T-helper 9 cell (primary cell): ENCODE measurements around the gene SMOC2.
"Not testable (repeated sequence)": the region's sequence is repeated elsewhere in the genome, so short reads cannot be mapped to it uniquely, and the experiment has no call there.

ENCODE experiments used
- DNase-seq: peaks from one replicate; pipeline ENCODE4 v3.0.0-alpha.2; 2020

SMOC2 gene

DNA sequence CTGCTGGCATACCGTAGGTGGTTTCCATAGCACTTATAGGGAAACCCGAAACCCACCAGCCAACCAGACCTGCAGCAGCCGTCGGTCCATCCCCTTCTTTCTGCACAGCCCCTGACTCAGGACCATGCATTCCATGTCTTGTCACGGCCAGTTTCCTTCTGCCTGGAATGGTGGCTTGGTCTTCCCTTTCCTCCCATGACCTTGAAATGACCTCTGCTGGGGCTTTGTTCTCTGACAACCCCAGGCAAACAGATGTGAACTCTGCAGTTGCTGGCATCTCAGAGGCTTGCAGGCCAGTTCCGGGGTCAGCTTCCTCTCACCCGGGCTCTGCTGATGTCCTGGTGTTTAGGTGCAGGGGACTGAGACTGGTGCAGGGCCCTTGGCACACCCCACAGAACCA, 250.8 kb downstream of the SMOC2 start:
- no peak for DNase-seq

DNA sequence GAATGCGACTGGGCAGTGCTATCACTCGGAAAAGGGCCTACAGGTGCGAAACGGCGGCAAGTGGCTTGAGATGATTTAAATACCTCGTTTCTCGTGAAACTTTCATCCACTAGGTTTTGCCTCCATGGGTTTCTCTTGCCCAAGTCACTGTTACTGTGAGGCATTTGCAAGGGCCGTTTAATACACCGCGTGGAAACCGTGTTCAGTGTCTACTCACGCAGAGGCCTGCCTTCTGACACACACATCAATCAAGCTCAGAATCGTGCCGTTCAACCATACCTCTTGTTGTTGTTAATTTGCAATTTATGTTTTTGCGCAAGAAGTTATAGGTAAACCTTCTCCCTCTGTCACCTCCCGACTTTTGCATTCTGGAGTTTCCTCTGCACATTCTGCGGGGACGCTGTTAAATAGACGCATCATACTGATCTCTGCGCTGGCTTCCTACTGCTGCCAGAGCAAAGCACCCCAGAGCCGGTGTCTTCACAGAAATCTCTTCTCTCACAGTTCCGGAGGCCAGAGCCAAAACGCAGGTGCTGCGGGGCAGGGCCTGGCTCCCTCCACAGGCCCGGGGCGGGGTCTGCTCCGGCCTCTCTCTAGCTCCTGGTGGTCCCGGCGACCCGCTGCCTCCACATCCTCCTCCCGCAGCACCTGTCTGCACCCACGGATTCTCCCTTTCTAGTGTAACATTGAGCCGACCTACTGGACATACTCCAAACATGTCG, 251.4 kb downstream of the SMOC2 start:
- DNase-seq = no peak

DNA sequence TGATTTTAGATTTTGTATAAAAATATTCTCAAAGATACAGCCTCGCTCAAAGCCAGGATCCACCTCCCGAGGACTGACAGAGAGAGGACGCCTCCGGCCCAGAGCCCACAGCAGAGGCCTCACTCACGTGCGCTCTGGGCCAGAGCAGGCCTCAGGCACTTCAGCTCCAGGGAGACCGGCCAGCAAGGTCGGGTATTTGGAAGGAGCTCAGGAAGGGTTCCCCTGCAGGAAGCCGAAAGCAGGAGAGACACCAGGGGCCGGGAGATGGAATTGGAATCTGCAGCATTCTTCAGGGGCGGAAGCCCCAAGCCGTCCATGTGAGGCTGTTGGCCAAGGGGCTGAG, 251.9 kb downstream of the SMOC2 start:
- DNase-seq = not testable (repeated sequence)

DNA sequence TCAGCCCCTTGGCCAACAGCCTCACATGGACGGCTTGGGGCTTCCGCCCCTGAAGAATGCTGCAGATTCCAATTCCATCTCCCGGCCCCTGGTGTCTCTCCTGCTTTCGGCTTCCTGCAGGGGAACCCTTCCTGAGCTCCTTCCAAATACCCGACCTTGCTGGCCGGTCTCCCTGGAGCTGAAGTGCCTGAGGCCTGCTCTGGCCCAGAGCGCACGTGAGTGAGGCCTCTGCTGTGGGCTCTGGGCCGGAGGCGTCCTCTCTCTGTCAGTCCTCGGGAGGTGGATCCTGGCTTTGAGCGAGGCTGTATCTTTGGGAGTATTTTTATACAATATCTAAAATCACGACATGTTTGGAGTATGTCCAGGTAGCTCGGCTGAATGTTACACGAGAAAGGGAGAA, 253.8 kb downstream of the SMOC2 start:
- not testable (repeated sequence) for DNase-seq

DNA sequence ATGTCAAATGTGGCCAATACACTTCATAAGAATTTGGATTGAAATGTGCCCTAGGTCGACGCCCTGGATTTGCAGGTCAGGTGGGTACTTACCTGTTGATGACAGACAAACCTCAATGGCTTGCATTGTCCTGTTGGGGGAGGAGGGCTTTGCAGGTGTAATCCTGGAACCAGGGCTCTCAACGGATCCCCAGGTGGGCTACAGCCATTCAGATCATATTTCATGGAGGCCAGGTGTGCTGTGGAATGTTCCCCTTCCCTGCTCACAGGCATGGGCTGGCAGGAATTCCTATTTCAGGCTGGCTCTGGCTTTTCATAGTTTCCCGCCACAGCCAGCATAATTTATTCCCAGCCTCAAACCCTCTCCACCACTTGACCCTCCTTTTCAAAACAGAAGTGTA, 254.7 kb downstream of the SMOC2 start:
- DNase-seq = no peak

DNA sequence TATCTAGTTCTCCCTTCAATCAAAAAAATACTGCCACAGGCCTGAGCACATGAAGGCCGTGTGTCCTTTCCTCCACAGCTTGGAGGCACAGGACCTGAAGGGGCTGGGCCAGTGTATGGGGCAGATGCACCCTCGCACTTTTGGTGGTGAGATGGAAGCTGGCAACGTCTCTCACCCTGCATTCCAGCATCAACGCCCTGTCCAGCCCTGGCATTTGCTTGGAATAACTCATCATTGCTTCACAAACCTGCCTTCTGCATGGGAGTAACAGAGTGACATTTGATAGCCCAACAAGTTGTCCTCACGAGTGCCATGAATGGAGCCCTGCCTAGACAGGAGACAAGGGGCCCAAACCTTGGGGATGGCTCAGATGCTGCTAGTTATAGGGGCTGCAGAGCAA, 257.9 kb downstream of the SMOC2 start:
- DNase-seq = no peak

DNA sequence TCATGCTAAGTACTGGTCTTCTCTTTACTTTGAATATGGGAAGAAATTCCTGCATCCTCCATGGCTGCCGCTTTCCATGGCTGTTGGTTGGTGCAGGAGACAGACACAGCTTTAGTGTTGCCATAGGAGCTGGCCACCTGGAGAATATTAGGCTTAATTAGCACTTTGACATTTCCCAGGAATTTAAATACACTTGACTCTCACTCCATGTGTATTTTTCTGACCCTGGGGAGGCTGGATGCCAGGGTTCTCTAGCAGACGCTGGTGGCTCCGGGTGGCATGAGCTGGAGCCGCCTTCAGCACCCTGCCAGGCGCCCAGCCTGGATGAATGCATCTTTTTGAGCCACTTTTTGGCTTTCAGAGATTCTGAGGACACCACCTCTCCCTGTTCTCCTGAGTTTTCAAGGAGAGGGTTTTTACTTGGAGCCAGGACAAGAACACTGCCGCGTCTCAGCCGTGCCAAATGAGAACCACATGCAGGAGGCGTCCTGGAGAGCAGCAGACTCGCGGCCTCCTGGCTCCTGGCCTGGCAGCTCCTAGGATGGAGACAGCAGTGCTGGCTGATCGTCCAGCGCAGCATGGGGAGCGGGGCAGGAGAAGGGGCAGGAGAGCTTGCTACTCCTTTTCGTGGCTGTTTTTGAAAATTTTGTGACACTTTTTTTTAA, 258.8 kb downstream of the SMOC2 start:
- no peak for DNase-seq

DNA sequence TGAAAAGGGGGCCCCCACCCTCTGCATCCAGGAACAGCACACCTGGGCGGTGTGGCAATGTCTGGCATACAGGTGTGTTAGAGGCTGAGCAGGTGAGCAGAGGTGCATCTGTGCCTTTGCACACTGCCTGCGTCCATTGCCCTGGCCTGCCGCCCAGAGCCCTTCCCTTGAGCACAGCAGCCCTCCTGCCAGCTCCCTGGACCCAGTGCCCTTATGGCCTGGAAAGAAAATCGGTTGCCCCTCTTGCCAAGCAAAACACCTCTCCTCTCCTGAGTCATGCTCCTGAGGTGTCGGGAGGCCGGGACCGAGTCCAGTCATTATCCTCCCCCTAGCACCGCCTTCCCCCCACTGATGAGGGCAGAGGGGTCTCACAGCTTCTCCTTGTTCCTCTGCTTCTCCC, 259.9 kb downstream of the SMOC2 start:
- no peak for DNase-seq

DNA sequence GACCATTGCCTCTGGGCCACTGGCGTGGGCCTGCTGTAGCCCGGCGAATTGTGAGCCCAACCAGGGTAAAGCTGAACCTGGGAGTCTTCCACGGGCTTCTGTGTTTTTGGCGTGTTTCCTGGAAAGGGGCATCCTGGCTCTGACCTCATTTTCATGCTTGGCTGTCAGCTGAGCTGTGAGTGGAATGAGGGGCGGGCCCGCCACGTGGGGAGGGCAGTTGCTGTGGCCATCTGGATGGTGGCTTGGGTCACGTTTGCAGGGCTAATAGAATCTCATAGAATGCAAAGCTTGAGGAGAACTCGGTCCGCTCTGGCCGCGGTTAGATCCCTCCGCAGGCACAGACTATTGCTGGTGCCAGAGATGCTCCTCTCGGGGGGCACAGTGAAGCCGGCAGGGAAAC, 263.0 kb downstream of the SMOC2 start:
- DNase-seq = no peak

DNA sequence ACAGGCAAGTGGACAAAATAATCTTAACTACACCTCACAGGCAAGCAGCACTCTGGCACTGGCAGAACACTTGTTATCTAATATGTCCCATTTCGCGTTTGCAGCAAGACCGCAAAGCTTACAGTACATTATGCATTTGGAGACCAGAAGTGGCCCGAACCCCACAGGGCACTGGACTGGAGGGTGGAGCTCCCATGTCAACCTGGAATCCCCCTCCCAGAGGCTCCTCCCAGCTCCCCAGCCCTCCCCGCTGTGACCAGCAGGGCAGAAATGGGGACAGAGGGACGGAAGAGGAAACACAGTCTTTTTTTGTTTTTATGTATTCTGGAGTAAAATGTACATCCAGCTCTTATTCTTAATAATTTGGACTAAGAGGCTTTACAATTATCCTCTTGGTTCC, 263.7 kb downstream of the SMOC2 start:
- no peak for DNase-seq

DNA sequence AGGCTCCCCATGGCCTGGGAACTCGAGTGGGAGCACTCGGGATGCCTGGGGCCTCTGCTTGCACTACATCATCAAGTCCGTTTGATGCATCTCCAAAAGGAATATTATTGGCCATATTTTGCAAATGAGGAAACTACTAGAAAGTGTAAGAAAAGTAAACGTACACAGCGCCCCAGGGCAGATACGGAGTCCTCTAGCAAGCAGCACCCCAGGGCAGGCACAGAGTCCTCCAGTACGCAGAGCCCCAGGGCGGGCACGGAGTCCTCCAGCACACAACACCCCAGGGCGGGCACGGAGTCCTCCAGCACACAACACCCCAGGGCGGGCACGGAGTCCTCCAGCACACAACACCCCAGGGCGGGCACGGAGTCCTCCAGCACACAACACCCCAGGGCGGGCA, 264.3 kb downstream of the SMOC2 start:
- DNase-seq = not testable (repeated sequence)

DNA sequence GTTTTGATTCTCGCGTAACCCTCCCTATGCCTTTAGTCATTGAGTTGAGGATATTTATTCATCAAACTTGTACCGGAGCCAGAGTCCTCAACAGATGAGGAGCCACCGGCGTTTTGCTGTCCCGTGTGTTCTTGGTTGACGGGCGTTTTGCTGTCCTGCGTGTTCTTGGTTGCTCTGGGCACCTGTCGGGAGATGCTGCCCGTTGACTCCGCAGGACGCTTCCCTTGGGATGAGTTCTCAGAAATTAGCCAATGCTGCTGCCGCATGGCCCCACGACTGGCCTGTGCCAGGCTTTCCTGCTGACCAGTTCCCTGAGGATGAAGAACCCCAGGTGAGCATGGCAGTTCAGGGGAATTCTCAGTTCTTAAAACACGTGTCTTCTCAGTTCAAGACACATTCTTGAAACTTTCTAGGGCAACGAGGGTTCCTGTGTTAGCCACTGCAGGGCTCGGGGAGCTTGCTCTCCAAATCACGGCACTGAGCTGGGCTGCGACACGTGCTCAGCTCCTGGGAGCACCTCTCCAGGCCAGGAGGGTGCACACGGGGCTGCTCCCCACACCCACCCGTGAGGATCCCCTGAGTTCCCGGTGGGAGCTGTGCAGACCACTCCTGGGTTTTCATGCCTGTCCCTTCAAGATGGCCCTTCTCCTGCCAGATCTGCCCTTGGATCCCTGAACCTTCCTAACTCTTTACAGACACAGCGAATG, 265.6 kb downstream of the SMOC2 start:
- DNase-seq = no peak

DNA sequence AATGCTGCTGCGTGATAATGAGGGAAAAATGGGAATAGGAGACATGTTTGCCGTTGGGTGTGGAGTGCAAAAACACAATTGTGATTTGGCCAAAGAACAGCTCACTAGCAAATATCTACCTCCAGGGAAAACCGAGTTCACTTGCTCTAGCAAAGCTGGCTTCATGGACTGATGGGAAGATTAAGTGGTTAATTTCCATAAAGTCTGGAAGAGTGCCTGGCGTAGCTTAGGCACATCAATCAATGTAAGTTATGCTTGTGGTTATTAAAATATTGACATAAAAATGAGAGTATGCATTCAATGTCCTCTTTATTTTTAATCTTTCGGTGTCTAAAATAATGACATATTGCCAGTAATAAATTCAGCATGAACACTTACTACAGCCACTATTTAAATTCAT, 267.5 kb downstream of the SMOC2 start:
- no peak for DNase-seq

DNA sequence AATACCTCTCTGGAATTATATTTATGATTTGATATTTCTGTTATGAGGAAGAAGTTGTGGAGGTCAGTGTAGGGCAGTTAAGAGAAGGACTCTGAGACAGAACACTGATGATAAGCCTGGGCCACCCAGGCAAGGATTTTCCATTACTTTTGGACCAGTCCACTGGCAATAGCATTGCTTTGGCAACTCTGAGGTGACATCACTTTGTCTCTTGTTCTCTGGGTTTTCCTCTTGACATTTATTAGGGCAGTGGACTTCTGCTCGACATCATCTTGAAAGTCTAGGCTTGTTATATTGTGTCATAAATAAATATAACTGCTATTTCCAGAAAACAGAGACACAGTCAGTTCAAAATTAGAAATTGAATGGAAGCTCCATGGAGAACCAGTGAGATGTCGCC, 268.0 kb downstream of the SMOC2 start:
- DNase-seq = no peak

DNA sequence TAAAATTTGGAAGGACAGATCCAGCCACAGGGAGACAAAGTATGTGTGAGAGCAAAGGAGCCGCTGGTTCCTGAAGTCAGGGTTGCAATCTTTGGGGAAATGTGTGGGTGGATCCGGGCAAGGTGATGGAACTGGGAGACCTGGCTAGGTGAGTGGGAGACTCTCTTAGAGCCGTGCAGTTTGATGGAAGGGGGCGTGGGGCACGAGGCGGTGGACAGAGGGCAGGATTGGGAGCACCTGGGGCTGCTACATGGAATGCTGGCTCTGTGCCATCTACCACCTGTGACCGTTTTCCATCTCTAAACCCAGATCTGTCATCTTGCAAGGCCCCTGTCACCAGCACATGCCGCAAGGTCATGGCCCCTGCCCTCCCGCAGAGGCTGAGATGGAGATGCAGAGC, 268.4 kb downstream of the SMOC2 start:
- DNase-seq = no peak

DNA sequence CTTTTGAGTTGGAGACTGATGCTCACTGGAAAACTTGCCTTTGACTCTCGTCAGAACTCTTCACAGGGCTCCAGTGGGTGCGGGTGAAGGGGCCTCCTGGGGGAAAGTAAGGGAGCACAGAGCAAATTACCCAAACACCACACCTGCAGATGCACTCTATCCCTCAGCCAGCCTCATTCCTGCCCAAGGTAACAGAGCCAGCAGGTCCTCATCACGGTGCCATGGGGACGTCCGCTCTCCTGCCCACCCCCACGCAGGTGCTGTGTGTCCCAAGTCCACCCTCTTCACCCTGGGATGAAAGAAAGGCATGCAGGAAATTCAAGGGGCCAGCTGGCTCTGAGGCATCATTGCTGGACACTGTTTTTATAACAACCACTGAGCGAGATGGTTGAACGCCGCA, 269.0 kb downstream of the SMOC2 start:
- DNase-seq = no peak

DNA sequence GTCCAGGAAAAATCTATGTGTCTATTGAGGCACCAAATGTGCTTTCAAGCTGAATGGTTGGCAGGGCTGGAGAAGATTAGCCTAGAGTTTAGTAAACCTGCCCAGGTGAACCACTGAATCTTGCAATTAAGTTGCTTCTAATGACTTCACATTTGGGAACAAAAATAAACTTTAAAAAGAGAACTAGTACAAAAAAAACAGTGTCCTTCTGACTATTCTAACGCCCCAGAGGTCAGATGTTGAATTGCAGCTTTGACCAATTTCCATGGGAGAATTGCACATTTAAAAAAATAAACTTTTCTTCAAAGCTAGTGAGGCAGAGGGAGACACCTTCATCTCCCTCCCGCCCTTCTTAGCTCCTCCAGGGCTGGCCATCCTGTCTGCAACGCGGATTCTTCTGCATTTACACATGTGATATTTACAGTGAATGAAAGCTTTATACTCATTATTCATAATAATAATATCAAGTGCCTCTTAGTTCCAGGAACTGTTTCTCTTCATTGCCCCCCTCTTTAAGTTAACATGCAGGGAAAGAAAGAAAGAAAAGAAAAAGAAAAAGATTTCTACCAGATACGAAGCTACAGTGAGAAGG, 270.2 kb downstream of the SMOC2 start:
- no peak for DNase-seq

DNA sequence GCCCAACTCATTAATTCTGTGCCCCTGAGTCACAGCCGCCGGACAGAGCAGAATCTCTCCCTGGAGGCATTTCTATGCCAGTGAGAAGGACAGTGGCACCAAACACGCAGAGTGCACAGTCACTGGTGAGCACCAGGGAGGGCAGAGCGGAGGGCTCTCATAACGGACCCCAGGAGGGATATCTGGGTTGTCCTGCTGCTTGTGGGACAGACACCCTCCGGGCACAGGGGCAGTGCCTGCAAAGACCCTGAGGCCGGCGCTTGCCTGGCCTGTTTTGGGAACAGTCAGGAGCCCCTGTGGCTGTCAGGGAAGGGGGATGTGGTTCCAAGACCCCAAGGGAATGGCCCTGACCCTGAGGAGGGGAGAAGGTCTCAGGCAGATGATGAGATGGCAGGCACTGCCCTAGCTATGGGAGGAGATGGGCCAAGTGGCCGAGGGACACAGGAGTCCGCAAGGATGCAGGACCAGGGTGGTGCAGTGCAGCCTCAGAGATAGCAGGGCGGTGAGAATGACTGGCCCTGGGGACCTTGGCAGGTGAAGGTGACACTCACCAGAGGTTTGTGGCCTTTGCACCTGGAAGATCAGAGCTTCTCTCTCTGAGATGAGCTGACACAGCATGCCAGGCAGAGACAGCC, 270.8 kb downstream of the SMOC2 start:
- DNase-seq = no peak

DNA sequence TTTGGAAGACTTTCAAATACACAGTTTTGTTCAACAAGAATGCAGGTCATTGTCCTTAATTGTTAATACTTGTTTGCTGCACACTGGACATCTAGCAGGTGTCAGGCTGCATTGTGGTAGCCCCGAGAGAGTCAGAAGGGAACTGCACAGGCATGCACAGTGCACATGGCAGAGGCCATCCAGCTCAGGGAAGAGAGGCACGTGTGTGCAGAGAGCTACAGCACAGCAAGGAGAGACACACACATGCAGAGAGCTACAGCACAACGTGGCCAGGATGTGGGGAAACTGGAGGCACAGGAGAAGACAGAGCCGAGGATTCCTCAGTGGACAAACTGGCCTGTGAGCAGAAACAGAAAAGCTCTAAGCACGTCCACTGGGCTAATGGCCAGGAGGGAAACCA, 272.0 kb downstream of the SMOC2 start:
- no peak for DNase-seq

DNA sequence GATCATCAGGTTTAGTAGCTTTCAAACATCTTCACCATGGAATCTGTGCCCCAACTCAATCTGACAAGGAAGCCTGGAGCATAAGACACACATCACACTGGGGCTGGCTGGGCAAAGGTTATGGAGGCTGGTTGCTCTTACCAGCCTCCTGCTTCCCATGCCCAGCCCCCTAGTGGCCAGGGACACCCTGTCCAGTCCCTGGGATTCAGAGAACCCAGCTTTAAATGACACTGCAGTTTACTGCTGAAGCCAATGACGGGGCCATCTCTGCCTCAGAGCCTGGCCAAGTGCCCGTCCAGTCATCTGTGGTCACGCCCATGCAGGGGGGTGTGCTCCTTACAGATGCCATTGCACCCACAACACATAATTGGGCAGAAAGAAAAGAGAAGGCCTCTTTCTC, 272.9 kb downstream of the SMOC2 start:
- no peak for DNase-seq

DNA sequence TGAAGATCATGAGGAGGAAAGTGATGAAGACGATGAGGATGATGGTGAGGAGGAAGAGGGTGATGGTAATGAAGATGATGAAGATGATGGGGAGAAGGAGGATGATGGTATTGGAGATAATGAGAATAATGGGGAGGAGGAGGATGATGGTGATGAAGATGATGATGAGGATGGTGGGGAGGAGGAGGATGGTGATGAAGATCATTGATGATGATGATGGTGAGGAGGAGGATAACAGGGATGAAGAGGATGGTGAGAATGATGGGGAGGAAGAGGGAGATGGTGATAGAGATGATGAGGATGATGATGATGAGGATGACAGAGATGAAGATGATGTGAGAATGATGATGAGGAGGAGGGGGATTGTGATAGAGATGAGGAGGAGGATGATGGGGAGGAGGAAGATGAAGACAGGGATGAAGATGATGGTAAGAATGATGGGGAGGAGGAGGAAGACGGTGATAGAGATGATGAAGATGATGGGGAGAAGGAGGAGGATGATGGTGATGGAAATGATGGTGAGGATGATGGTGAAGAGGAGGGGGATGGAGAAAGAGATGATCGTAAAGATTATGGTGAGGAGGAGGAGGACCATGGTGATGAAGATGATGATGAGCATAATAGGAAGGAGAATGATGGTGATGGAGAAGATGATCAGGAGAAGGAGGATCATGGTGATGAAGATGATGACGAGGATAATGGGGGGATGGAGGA, 273.7 kb downstream of the SMOC2 start:
- no peak for DNase-seq

DNA sequence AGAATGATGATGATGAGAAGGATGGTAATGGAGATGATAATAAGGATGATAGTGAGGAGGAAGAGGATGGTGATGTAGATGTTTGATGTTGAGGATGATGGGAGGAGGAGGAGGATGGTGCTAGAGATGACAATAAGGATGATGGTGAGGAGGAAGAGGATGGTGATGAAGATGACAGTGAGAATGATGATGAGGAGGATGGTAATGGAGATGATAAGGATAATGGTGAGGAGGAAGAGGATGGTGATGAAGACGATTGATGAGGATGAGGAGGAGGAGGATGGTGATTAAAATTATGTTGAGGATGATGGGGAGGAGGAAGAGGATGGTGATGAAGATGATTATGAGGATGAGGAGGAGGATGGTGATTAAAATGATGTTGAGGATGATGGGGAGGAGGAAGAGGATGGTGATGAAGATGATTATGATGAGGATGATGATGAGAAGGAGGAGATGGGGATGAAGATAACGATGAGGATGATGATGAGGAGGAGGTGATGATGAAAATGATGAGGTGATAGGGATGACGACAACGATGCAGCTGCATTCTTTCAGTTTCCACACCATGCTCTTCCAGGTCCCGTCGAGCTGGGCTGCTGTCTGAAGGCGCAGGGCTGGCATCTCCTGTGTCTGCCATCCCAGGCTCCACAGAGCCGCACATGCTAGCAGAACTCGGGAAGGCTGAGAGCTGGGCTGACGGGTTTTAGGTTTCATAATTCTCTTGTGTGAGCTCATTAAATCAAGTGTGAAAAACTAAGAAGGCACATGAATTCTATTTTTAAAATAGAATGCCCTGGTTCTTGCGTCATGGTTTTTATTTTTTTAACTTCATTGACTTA, 274.9 kb downstream of the SMOC2 start:
- no peak for DNase-seq
